Epithelial cell of esophagus (primary cell): ENCODE measurements around the gene PARD3B.
"Not testable (repeated sequence)": the region's sequence is repeated elsewhere in the genome, so short reads cannot be mapped to it uniquely, and the experiment has no call there.

Source experiments
- DNase-seq: peaks from one replicate; pipeline ENCODE4 v3.0.0; 2010; ENCODE audit warnings: low read depth
- H3K4me3 ChIP-seq: 2 replicates; pipeline ENCODE4 v1.5.1; 2011; ENCODE audit warnings: mild to moderate bottlenecking, low read length, control low read depth
- TF ChIP-seq, protein P1 (sequence below): IDR thresholded peaks from 2 replicates; pipeline ENCODE4 v1.5.1; 2011; ENCODE audit warnings: low read depth, mild to moderate bottlenecking, low read length, control low read depth, inconsistent platforms; ENCODE audit not compliant: insufficient read depth; ENCODE audit errors: missing control alignments

Gene PARD3B

DNA sequence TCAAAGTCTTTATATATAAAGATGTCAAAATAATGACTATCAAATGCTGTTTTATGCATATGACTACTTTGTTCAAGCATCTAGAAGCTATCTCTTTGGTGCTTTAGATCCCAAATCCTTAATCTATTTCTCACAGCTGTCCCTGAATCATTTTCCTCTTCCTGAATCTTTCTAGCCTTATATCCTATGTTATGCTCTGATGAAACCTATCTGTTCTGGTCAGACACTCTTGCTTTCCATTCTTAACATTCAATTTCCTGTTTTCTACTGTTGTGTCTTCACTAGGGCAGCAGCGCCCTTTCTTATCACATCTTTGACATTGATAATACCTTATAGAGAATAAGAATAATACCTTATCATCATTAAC, 6.3 kb upstream of the PARD3B start:
- TF ChIP-seq, protein P1, sequence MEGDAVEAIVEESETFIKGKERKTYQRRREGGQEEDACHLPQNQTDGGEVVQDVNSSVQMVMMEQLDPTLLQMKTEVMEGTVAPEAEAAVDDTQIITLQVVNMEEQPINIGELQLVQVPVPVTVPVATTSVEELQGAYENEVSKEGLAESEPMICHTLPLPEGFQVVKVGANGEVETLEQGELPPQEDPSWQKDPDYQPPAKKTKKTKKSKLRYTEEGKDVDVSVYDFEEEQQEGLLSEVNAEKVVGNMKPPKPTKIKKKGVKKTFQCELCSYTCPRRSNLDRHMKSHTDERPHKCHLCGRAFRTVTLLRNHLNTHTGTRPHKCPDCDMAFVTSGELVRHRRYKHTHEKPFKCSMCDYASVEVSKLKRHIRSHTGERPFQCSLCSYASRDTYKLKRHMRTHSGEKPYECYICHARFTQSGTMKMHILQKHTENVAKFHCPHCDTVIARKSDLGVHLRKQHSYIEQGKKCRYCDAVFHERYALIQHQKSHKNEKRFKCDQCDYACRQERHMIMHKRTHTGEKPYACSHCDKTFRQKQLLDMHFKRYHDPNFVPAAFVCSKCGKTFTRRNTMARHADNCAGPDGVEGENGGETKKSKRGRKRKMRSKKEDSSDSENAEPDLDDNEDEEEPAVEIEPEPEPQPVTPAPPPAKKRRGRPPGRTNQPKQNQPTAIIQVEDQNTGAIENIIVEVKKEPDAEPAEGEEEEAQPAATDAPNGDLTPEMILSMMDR = no peak
- H3K4me3 ChIP-seq = no peak overlapping the region
- DNase-seq = no peak

DNA sequence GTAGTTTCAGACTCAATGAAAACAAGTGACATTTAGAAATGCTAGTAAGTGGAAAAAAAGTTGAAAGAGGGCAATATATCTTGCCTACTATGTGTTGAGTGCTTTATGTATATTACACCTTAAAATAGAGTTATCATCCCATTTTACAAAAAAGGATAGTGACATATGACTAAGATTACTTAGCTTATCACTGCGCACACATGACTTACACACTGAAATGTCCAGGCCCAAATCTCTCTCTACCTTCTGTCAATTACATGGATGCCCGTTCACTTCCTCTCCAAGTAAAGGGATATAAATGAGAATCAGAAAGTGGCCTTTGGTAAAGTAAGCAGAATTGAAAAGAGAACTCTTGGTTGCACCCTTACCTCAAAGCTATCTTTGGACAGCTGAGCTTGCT, 3.6 kb upstream of the PARD3B start:
- no peak for DNase-seq
- H3K4me3 ChIP-seq = no peak overlapping the region
- TF ChIP-seq, protein P1 = no peak

DNA sequence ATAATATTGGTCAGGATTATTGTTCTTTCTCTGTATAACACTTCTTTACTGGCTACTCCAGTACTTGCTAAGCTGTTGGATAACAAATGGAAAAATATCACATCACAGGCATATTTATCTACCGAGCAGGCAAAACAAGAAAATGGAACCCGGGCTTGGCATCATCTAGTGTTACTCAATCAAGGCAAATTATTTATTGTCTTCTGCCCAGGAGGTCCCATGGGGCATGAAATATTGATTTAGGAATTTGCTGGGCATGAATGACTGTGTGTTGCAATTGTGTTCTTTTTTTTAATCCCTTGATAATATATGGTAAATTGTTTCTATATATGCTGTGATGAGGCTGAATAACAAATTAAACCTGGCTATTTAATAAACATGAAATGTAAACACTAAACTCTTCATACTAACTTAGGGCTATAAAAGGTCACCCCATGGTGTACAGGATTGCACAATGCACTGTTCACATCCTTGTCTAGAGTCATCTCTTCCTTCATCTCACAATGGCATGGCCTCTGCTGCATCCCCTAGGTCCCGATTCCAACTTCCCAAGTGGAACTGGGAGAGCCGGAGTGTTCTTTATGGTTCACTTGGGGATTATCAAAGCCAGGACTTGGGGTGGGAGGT, 2.2 kb upstream of the PARD3B start:
- DNase-seq = no peak
- TF ChIP-seq, protein P1 = no peak
- no peak overlapping the region for H3K4me3 ChIP-seq

DNA sequence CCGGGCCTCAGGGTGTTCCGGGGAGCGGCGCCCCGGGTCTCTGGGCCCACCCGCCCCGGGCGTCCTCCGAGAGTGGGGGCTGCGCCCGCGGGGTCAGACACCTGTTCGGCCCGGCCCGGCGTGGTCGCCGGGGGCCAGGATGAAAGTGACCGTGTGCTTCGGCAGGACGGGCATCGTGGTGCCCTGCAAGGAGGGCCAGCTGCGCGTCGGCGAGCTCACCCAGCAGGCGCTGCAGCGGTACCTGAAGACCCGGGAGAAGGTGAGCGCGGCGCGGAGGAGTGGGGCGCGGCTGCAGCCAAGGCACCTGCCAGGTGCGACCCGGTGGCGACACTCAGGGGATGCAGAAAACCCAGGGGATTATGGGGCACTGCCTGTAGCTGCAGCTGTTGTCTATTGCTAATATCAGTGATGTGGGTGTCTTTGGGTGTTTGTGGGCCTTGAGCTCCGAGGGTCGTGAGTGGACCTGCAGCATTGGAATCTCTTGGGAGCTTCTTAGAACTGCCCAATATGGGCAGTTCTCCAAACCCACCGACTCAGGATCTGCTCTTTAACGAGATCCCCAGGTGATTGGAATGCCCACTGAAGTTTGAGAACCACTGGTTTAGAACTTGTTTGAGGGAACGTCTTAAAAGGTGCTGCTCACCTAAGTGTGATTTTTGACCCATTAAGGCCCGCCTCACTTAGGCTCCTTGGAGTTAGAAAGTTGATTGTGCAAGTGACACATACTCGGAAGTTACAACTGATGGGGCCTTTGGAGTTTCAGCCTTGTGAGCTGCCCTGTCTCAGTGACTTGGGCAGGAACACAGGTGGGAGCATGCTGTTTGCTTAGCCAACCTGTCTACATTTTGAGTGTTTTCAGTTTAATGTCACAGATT, 823 bp downstream of the PARD3B start:
- TF ChIP-seq, protein P1 = no peak
- peak; percentile 28 for DNase-seq
- peak overlapping the region; percentile 49 for H3K4me3 ChIP-seq

DNA sequence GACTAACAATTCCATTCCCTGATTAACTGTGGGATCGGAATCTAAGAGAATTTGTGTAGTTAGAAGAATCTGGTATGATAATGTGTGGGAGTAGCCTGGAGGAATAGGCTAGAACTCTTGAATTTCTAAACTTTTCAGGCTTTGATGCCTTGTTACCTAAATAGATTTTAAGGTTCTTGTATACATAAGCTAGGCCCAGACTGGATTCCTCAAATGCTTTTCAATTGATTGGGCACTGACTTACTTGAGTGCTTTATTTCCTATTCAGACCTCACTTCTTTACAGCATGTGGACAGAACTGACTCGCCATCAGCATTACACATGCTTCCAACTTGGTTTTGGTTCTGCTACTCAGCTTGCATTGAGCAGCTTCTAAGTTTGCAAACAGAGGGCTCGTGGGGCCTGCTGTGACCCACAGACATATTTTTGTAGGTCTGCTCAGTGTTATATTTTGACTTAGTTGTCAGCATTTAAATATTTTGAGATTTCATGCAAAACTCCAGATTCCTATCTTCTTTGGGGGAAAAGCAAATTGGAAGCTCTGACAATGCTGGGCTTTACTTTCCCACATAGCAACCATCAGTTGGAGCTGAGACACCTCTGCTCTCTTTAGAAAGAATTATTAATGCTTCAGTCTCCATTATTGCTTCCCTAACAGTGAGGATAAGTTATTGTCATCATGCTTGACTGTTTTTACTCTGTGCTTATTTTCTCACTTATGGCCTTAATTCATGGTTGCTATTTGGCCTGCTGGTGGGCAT, 5.7 kb downstream of the PARD3B start:
- DNase-seq = peak; percentile 27
- no peak overlapping the region for H3K4me3 ChIP-seq
- TF ChIP-seq, protein P1 = no peak

DNA sequence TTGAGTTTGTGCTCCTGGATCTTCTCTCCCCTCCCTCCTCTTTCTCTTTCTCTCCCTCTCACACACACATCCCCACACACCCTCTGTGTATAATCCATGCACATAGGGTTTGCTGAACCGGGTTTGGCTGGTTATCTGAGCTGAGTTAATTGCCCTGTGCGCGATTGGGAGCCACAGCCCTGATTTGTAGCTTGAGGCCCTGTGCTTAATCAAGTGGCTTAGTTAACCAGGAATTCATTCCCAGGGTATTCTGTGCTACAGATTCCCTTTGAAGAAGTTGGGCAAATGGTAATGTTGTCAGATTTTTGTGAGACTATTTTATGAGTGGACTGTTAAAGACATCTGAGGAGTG, 6.2 kb downstream of the PARD3B start:
- TF ChIP-seq, protein P1 = no peak
- H3K4me3 ChIP-seq = no peak overlapping the region
- no peak for DNase-seq

DNA sequence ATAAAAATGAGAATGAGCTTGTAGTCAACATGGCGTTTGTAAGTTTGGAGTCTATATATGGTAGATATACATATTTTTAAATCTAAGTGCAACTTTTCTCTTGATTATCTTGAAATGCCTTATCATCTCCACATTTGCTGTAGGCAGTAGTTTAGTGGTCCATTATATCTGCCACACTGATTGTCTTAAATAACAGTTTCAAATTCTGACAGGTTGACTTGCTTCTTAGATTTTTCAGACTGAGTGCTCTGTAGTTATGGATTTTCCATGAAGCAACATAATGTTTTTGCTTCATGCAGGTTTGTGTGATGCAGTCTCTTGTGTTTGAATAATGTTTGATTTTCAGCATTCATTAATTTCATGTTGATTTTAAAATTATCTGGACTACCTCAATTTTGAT, 12.3 kb downstream of the PARD3B start:
- H3K4me3 ChIP-seq = no peak overlapping the region
- TF ChIP-seq, protein P1 = no peak
- no peak for DNase-seq

DNA sequence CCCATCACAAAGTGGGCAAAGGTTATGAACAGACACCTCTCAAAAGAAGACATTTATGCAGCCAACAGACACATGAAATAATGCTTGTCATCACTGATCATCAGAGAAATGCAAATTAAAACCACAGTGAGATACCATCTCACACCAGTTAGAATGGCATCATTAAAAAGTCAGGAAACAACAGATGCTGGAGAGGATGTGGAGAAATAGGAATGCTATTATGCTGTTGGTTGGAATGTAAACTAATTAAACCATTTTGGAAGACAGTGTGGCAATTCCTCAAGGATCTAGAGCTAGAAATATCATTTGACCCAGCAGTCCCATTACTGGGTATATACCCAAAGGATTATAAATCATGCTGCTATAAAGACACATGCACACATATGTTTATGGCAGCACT, 14.1 kb downstream of the PARD3B start:
- H3K4me3 ChIP-seq, DNase-seq: not testable (repeated sequence)
